HG03378 (cell line): ENCODE data around the gene NR3C1.

Source experiments
- ATAC-seq: cut with Tn5 transposase; IDR thresholded peaks from one replicate; pipeline ENCODE4 v1.9.1; 2021; ENCODE audit warnings: mild to moderate bottlenecking, moderate library complexity; ENCODE audit not compliant: unreplicated experiment

Gene NR3C1

GRCh38 chr5:143403593-143404415, at the start of gene NR3C1:
Gene NR3C1 (minus strand): TSS chr5:143403686. CDS start chr5:143400839, 2,847 bp downstream.
- peak; percentile 38 for ATAC-seq

- ATAC-seq = no peak
These were observed 46.3 kb upstream of the NR3C1 start for GRCh38 chr5:143449772-143450171.

- ATAC-seq = no peak
These were observed 45.0 kb upstream of the NR3C1 start for GRCh38 chr5:143448518-143448917.

- no peak for ATAC-seq
These were observed 44.5 kb upstream of the NR3C1 start for GRCh38 chr5:143447983-143448382.

GRCh38 chr5:143446535-143447226, 43.2 kb upstream of the NR3C1 start:
- no peak for ATAC-seq

GRCh38 chr5:143445776-143446175, 42.3 kb upstream of the NR3C1 start:
- ATAC-seq = no peak

GRCh38 chr5:143443330-143443729, 39.8 kb upstream of the NR3C1 start:
- ATAC-seq = no peak

- no peak for ATAC-seq
These were observed 38.9 kb upstream of the NR3C1 start for GRCh38 chr5:143442385-143442784.

GRCh38 chr5:143440448-143441115, 37.1 kb upstream of the NR3C1 start:
- no peak for ATAC-seq

- no peak for ATAC-seq
These were observed 34.3 kb upstream of the NR3C1 start for GRCh38 chr5:143437666-143438273.

GRCh38 chr5:143436871-143437270, 33.4 kb upstream of the NR3C1 start:
- no peak for ATAC-seq

- peak; percentile 91 for ATAC-seq
These were observed 31.7 kb upstream of the NR3C1 start for GRCh38 chr5:143435210-143435657.

GRCh38 chr5:143434261-143435209, 31.0 kb upstream of the NR3C1 start:
- ATAC-seq = no peak

- no peak for ATAC-seq
These were observed 30.2 kb upstream of the NR3C1 start for GRCh38 chr5:143433670-143434069.

- ATAC-seq = peak; percentile 33
These were observed 29.3 kb upstream of the NR3C1 start for GRCh38 chr5:143432658-143433239.

GRCh38 chr5:143431789-143432188, 28.3 kb upstream of the NR3C1 start:
- no peak for ATAC-seq

- no peak for ATAC-seq
These were observed 25.4 kb upstream of the NR3C1 start for GRCh38 chr5:143428738-143429420.

GRCh38 chr5:143428155-143428554, 24.7 kb upstream of the NR3C1 start:
- no peak for ATAC-seq

- peak; percentile 46 for ATAC-seq
These were observed 23.7 kb upstream of the NR3C1 start for GRCh38 chr5:143427122-143427735.
